OCI-LY7 (cell line): ENCODE measurements around the gene KNDC1.

ENCODE experiments used
- EZH2phosphoT487 ChIP-seq: fragments of 200-600 bp; sonication (generic); IDR thresholded peaks from 2 replicates; pipeline ENCODE4 v1.6.1; 2018; ENCODE audit warnings: low read depth, borderline replicate concordance, mild to moderate bottlenecking, mixed run types, antibody characterized with exemption, low read length, moderate library complexity, mixed read lengths
- TF ChIP-seq, protein P1 (sequence below): fragments of 200-600 bp; sonication (generic); conservative IDR thresholded peaks from 2 replicates; pipeline ENCODE4 v1.5.1; 2014; ENCODE audit warnings: mild to moderate bottlenecking, antibody characterized with exemption, low read length, moderate library complexity, mixed read lengths

DNA sequence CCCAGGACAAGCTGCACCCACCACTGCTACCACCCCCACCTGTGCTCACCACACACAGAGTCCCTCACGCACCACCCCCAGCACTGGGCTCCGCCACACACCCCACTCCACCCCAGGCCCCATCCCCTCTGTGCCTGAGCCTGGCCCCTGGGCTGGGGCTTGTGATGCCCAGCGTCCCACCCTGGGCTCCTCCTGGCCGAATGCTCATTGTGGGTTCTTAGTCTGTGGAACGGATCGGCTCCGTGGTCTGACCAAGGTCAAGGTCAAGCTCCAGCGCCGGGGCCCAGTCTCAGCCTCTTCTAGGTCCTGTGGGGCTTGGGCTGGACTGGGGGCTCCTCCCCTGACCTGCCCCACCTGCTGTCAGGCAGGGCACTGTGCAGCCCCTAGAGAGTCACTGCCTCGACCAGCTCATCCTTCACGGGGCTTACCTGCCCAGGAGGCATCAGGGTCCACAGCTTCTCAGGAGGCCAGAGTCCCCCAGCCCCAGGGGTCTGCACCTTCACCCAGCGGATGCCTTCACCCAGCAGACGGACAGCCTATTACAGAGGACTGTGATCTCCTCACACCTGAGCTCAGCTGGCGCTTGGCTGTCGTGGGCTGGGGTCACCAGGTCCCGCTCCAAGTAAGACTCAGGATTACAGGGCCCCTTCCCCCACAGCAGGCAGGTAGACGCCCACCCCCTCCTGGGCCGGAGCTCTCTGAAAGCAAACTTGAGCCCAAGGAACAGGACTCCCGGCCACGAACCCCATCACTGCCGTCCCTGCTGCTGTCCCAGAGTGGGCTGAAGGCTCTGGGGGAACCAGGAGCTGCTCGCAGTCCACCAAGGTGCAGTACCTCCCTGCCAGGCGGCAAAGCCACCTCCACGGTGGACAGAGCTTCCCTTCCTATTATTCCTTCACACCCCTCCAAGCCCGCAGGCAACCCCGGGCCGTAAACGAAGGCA is 54.7 kb downstream of the KNDC1 start:
- TF ChIP-seq, protein P1, sequence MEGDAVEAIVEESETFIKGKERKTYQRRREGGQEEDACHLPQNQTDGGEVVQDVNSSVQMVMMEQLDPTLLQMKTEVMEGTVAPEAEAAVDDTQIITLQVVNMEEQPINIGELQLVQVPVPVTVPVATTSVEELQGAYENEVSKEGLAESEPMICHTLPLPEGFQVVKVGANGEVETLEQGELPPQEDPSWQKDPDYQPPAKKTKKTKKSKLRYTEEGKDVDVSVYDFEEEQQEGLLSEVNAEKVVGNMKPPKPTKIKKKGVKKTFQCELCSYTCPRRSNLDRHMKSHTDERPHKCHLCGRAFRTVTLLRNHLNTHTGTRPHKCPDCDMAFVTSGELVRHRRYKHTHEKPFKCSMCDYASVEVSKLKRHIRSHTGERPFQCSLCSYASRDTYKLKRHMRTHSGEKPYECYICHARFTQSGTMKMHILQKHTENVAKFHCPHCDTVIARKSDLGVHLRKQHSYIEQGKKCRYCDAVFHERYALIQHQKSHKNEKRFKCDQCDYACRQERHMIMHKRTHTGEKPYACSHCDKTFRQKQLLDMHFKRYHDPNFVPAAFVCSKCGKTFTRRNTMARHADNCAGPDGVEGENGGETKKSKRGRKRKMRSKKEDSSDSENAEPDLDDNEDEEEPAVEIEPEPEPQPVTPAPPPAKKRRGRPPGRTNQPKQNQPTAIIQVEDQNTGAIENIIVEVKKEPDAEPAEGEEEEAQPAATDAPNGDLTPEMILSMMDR: no peak
- TF ChIP-seq EZH2phosphoT487: no peak
